Measurements from ENCODE around the gene C2orf76. TPM values are rescaled to one million over a fixed set of nuclear protein-coding genes. Genes with fewer than 3 reads are reported as not detected.

Gene C2orf76
- total and polyA plus RNA-seq, 2 experiments from 2014 or later: 5.8 to 21.6 TPM

GRCh38 chr2:119263025-119263424 is 103.6 kb downstream of the C2orf76 start:
- Histone ChIP-seq H4K20me1 (replicated peaks; ENCODE audit: insufficient read depth) (no peaks in the 10 kb centered on the region; the same call in 1 of the 2 replicates), H3K79me2 (replicated peaks; ENCODE audit: insufficient read depth) (no peaks in the 10 kb centered on the region), H3K27me3 (ENCODE audit: insufficient read depth) (no peaks in the 10 kb centered on the region), H3K36me3 (ENCODE audit: insufficient read depth) (no peaks in the 10 kb centered on the region; the same call in 1 of the 2 replicates), H3K4me2 (no peak overlapping the region), H3F3A (replicated peaks; ENCODE audit: low read depth) (no peaks in the 10 kb centered on the region), H3K4me3 (no peak overlapping the region), H3K9me2 (ENCODE audit: insufficient read depth) (no peaks in the 10 kb centered on the region), H3K4me1 (ENCODE audit: insufficient read depth) (peaks cover 15% of the 10 kb centered on the region), H2AFZ (no peak overlapping the region), H3K27ac (ENCODE audit: low read depth) (no peak overlapping the region)
- ATAC-seq: no peak
- H3K9me3 Mint-ChIP-seq: no peaks in the 10 kb centered on the region
- peaks cover 15% of the 10 kb centered on the region for H3K36me3 Mint-ChIP-seq (ENCODE audit: low read depth)
- no peak overlapping the region for H3K4me3 Mint-ChIP-seq
- H3K4me1 Mint-ChIP-seq: peaks cover 35% of the 10 kb centered on the region
- TF ChIP-seq JUNB (IDR thresholded peaks at IDR 0.05; ENCODE audit: unreplicated experiment): no peak
- no peak for TF ChIP-seq CREB1 (CRISPR knock-in tag; IDR thresholded peaks at IDR 0.05; ENCODE audit: low read depth)
- TF ChIP-seq EZH2phosphoT487 (IDR thresholded peaks at IDR 0.05; ENCODE audit: unreplicated experiment): no peak
- no peak for TF ChIP-seq STAT1 (IDR thresholded peaks at IDR 0.05; ENCODE audit: unreplicated experiment)
- no peak for TF ChIP-seq ETS1 (IDR thresholded peaks at IDR 0.05)
- TF ChIP-seq, protein P1, sequence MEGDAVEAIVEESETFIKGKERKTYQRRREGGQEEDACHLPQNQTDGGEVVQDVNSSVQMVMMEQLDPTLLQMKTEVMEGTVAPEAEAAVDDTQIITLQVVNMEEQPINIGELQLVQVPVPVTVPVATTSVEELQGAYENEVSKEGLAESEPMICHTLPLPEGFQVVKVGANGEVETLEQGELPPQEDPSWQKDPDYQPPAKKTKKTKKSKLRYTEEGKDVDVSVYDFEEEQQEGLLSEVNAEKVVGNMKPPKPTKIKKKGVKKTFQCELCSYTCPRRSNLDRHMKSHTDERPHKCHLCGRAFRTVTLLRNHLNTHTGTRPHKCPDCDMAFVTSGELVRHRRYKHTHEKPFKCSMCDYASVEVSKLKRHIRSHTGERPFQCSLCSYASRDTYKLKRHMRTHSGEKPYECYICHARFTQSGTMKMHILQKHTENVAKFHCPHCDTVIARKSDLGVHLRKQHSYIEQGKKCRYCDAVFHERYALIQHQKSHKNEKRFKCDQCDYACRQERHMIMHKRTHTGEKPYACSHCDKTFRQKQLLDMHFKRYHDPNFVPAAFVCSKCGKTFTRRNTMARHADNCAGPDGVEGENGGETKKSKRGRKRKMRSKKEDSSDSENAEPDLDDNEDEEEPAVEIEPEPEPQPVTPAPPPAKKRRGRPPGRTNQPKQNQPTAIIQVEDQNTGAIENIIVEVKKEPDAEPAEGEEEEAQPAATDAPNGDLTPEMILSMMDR (conservative IDR thresholded peaks at IDR 0.05; ENCODE audit: low read depth in 2 of 2): no peak
- TF ChIP-seq NANOG (IDR thresholded peaks at IDR 0.05; ENCODE audit: borderline replicate concordance): no peak
- no peak for TF ChIP-seq ZNF114 (CRISPR knock-in tag; IDR thresholded peaks at IDR 0.05)
- TF ChIP-seq EZH2 (IDR thresholded peaks at IDR 0.05; ENCODE audit: low read depth, unreplicated experiment): no peak
- TF ChIP-seq, protein P2, sequence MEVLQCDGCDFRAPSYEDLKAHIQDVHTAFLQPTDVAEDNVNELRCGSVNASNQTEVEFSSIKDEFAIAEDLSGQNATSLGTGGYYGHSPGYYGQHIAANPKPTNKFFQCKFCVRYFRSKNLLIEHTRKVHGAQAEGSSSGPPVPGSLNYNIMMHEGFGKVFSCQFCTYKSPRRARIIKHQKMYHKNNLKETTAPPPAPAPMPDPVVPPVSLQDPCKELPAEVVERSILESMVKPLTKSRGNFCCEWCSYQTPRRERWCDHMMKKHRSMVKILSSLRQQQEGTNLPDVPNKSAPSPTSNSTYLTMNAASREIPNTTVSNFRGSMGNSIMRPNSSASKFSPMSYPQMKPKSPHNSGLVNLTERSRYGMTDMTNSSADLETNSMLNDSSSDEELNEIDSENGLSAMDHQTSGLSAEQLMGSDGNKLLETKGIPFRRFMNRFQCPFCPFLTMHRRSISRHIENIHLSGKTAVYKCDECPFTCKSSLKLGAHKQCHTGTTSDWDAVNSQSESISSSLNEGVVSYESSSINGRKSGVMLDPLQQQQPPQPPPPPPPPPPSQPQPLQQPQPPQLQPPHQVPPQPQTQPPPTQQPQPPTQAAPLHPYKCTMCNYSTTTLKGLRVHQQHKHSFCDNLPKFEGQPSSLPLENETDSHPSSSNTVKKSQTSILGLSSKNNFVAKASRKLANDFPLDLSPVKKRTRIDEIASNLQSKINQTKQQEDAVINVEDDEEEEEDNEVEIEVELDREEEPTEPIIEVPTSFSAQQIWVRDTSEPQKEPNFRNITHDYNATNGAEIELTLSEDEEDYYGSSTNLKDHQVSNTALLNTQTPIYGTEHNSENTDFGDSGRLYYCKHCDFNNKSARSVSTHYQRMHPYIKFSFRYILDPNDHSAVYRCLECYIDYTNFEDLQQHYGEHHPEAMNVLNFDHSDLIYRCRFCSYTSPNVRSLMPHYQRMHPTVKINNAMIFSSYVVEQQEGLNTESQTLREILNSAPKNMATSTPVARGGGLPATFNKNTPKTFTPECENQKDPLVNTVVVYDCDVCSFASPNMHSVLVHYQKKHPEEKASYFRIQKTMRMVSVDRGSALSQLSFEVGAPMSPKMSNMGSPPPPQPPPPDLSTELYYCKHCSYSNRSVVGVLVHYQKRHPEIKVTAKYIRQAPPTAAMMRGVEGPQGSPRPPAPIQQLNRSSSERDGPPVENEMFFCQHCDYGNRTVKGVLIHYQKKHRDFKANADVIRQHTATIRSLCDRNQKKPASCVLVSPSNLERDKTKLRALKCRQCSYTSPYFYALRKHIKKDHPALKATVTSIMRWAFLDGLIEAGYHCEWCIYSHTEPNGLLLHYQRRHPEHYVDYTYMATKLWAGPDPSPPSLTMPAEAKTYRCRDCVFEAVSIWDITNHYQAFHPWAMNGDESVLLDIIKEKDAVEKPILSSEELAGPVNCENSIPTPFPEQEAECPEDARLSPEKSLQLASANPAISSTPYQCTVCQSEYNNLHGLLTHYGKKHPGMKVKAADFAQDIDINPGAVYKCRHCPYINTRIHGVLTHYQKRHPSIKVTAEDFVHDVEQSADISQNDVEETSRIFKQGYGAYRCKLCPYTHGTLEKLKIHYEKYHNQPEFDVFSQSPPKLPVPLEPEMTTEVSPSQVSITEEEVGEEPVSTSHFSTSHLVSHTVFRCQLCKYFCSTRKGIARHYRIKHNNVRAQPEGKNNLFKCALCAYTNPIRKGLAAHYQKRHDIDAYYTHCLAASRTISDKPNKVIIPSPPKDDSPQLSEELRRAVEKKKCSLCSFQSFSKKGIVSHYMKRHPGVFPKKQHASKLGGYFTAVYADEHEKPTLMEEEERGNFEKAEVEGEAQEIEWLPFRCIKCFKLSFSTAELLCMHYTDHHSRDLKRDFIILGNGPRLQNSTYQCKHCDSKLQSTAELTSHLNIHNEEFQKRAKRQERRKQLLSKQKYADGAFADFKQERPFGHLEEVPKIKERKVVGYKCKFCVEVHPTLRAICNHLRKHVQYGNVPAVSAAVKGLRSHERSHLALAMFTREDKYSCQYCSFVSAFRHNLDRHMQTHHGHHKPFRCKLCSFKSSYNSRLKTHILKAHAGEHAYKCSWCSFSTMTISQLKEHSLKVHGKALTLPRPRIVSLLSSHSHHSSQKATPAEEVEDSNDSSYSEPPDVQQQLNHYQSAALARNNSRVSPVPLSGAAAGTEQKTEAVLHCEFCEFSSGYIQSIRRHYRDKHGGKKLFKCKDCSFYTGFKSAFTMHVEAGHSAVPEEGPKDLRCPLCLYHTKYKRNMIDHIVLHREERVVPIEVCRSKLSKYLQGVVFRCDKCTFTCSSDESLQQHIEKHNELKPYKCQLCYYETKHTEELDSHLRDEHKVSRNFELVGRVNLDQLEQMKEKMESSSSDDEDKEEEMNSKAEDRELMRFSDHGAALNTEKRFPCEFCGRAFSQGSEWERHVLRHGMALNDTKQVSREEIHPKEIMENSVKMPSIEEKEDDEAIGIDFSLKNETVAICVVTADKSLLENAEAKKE (CRISPR knock-in tag; IDR thresholded peaks at IDR 0.05): no peak
- TF ChIP-seq, protein P3, sequence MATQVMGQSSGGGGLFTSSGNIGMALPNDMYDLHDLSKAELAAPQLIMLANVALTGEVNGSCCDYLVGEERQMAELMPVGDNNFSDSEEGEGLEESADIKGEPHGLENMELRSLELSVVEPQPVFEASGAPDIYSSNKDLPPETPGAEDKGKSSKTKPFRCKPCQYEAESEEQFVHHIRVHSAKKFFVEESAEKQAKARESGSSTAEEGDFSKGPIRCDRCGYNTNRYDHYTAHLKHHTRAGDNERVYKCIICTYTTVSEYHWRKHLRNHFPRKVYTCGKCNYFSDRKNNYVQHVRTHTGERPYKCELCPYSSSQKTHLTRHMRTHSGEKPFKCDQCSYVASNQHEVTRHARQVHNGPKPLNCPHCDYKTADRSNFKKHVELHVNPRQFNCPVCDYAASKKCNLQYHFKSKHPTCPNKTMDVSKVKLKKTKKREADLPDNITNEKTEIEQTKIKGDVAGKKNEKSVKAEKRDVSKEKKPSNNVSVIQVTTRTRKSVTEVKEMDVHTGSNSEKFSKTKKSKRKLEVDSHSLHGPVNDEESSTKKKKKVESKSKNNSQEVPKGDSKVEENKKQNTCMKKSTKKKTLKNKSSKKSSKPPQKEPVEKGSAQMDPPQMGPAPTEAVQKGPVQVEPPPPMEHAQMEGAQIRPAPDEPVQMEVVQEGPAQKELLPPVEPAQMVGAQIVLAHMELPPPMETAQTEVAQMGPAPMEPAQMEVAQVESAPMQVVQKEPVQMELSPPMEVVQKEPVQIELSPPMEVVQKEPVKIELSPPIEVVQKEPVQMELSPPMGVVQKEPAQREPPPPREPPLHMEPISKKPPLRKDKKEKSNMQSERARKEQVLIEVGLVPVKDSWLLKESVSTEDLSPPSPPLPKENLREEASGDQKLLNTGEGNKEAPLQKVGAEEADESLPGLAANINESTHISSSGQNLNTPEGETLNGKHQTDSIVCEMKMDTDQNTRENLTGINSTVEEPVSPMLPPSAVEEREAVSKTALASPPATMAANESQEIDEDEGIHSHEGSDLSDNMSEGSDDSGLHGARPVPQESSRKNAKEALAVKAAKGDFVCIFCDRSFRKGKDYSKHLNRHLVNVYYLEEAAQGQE (IDR thresholded peaks at IDR 0.05; ENCODE audit: unreplicated experiment): no peak
- TF ChIP-seq POLR2AphosphoS5 (IDR thresholded peaks at IDR 0.05; ENCODE audit: low read depth): no peak
- TF ChIP-seq ZNF331 (CRISPR knock-in tag; IDR thresholded peaks at IDR 0.05; ENCODE audit: low read depth): no peak
- H3K27me3 Mint-ChIP-seq (ENCODE audit: insufficient read depth, low read depth, poor library complexity): peaks cover 3% of the 10 kb centered on the region
- no peak for DNase-seq (ENCODE audit: low spot score)
- no peak overlapping the region for H3K27ac Mint-ChIP-seq

Measured in GM23338 (cell line).